ENCODE results near the gene SMIM29.

- no peak for TF ChIP-seq CTCF (conservative IDR thresholded peaks at IDR 0.05; ENCODE audit: low read depth, low read length)
- no peak for TF ChIP-seq EZH2 (IDR thresholded peaks at IDR 0.05; ENCODE audit: low read length, unreplicated experiment)
- TF ChIP-seq EZH2phosphoT487 (IDR thresholded peaks at IDR 0.05; ENCODE audit: borderline replicate concordance, low read length) = no peak
These were observed 33.0 kb upstream of the SMIM29 start for GRCh38 chr6:34281702-34282334.
